IPS-18c (cell line): ENCODE data around the gene CIITA.

Experiments
- H3K4me3 ChIP-seq: 2 replicates; pipeline ENCODE4 v1.7.0; 2013; ENCODE audit warnings: low read depth, mild to moderate bottlenecking, low read length, moderate library complexity; ENCODE audit not compliant: insufficient read depth
- H3K9me3 ChIP-seq: one replicate; pipeline ENCODE4 v1.6.1; 2013; ENCODE audit warnings: mild to moderate bottlenecking, low read length, moderate library complexity; ENCODE audit not compliant: control insufficient read depth, insufficient read depth

CIITA gene

GRCh38 chr16:10846213-10846998, 30.6 kb upstream of the CIITA start:
- no peak overlapping the region for H3K4me3 ChIP-seq
- no peaks in the 10 kb centered on the region for H3K9me3 ChIP-seq

GRCh38 chr16:10847176-10847575, 29.8 kb upstream of the CIITA start:
- no peak overlapping the region for H3K4me3 ChIP-seq

GRCh38 chr16:10849736-10850477, 27.1 kb upstream of the CIITA start:
- Histone ChIP-seq H3K4me3 (no peak overlapping the region), H3K9me3 (no peaks in the 10 kb centered on the region)

More at GRCh38 chr16:10847176-10847575, 29.8 kb upstream of the CIITA start:
- H3K9me3 ChIP-seq: no peaks in the 10 kb centered on the region

GRCh38 chr16:10850478-10850850, 26.5 kb upstream of the CIITA start:
- Histone ChIP-seq H3K9me3 (no peaks in the 10 kb centered on the region), H3K4me3 (no peak overlapping the region)

- H3K4me3 ChIP-seq: no peak overlapping the region
- no peaks in the 10 kb centered on the region for H3K9me3 ChIP-seq
Measured at GRCh38 chr16:10851512-10851911, 25.5 kb upstream of the CIITA start.

GRCh38 chr16:10852286-10852685, 24.7 kb upstream of the CIITA start:
- no peak overlapping the region for H3K4me3 ChIP-seq
- no peaks in the 10 kb centered on the region for H3K9me3 ChIP-seq

- no peaks in the 10 kb centered on the region for H3K9me3 ChIP-seq
- no peak overlapping the region for H3K4me3 ChIP-seq
Measured at GRCh38 chr16:10852948-10853347, 24.1 kb upstream of the CIITA start.

GRCh38 chr16:10856042-10856441, 21.0 kb upstream of the CIITA start:
- no peak overlapping the region for H3K4me3 ChIP-seq
- H3K9me3 ChIP-seq: no peaks in the 10 kb centered on the region

- no peak overlapping the region for H3K4me3 ChIP-seq
- no peaks in the 10 kb centered on the region for H3K9me3 ChIP-seq
Measured at GRCh38 chr16:10858203-10858602, 18.8 kb upstream of the CIITA start.

GRCh38 chr16:10859020-10859419, 18.0 kb upstream of the CIITA start:
- Histone ChIP-seq H3K4me3 (no peak overlapping the region), H3K9me3 (no peaks in the 10 kb centered on the region)

GRCh38 chr16:10859658-10860057, 17.3 kb upstream of the CIITA start:
- Histone ChIP-seq H3K9me3 (no peaks in the 10 kb centered on the region), H3K4me3 (no peak overlapping the region)

- Histone ChIP-seq H3K4me3 (no peak overlapping the region), H3K9me3 (no peaks in the 10 kb centered on the region)
Measured at GRCh38 chr16:10862438-10862837, 14.6 kb upstream of the CIITA start.

GRCh38 chr16:10865991-10866966, 10.7 kb upstream of the CIITA start:
- no peaks in the 10 kb centered on the region for H3K9me3 ChIP-seq
- H3K4me3 ChIP-seq: no peak overlapping the region

- Histone ChIP-seq H3K9me3 (no peaks in the 10 kb centered on the region), H3K4me3 (no peak overlapping the region)
Measured at GRCh38 chr16:10867199-10867598, 9.8 kb upstream of the CIITA start.

- Histone ChIP-seq H3K4me3 (no peak overlapping the region), H3K9me3 (no peaks in the 10 kb centered on the region)
Measured at GRCh38 chr16:10868104-10868595, 8.9 kb upstream of the CIITA start.

- H3K4me3 ChIP-seq: no peak overlapping the region
- H3K9me3 ChIP-seq: no peaks in the 10 kb centered on the region
Measured at GRCh38 chr16:10868596-10869469, 8.2 kb upstream of the CIITA start.
